Measurements from ENCODE around the gene AUTS2.

DNA sequence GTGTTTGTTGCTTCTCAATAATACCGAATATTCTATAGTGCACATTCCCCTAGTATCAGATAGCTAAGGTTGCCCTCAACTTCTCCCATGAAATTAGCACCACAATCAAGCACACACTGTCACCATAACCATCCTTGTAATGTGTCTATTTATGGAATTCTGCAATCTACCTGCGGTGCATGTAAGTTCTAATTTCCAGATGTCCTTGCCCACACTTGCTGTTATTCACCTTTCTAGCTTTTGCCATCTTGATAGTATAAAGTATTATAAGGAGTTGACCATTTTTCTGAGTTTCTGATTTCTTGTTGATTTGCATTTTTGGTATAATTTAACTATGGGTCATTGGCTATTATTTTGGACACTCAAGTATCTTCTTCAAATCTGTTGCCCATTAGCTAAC, 1043.6 kb downstream of the AUTS2 start:
- TF ChIP-seq, protein P1, sequence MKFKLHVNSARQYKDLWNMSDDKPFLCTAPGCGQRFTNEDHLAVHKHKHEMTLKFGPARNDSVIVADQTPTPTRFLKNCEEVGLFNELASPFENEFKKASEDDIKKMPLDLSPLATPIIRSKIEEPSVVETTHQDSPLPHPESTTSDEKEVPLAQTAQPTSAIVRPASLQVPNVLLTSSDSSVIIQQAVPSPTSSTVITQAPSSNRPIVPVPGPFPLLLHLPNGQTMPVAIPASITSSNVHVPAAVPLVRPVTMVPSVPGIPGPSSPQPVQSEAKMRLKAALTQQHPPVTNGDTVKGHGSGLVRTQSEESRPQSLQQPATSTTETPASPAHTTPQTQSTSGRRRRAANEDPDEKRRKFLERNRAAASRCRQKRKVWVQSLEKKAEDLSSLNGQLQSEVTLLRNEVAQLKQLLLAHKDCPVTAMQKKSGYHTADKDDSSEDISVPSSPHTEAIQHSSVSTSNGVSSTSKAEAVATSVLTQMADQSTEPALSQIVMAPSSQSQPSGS (CRISPR knock-in tag; IDR thresholded peaks at IDR 0.05; ENCODE audit: borderline replicate concordance, low read depth): no peak
- TF ChIP-seq, protein P2, sequence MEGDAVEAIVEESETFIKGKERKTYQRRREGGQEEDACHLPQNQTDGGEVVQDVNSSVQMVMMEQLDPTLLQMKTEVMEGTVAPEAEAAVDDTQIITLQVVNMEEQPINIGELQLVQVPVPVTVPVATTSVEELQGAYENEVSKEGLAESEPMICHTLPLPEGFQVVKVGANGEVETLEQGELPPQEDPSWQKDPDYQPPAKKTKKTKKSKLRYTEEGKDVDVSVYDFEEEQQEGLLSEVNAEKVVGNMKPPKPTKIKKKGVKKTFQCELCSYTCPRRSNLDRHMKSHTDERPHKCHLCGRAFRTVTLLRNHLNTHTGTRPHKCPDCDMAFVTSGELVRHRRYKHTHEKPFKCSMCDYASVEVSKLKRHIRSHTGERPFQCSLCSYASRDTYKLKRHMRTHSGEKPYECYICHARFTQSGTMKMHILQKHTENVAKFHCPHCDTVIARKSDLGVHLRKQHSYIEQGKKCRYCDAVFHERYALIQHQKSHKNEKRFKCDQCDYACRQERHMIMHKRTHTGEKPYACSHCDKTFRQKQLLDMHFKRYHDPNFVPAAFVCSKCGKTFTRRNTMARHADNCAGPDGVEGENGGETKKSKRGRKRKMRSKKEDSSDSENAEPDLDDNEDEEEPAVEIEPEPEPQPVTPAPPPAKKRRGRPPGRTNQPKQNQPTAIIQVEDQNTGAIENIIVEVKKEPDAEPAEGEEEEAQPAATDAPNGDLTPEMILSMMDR (IDR thresholded peaks at IDR 0.05): no peak
- TF ChIP-seq, protein P3, sequence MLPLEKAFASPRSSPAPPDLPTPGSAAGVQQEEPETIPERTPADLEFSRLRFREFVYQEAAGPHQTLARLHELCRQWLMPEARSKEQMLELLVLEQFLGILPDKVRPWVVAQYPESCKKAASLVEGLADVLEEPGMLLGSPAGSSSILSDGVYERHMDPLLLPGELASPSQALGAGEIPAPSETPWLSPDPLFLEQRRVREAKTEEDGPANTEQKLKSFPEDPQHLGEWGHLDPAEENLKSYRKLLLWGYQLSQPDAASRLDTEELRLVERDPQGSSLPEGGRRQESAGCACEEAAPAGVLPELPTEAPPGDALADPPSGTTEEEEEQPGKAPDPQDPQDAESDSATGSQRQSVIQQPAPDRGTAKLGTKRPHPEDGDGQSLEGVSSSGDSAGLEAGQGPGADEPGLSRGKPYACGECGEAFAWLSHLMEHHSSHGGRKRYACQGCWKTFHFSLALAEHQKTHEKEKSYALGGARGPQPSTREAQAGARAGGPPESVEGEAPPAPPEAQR (CRISPR knock-in tag; IDR thresholded peaks at IDR 0.05): no peak
- no peak for TF ChIP-seq NR3C1 (CRISPR knock-in tag; conservative IDR thresholded peaks at IDR 0.05; ENCODE audit: low read depth)
- TF ChIP-seq GABPB1 (CRISPR knock-in tag; IDR thresholded peaks at IDR 0.05): no peak
